NCI-H510A treated with DMSO at 0.1 percent for 48 hours (cell line): Measurements from ENCODE around the gene MIEN1.
"Not testable (repeated sequence)": the region's sequence is repeated elsewhere in the genome, so short reads cannot be mapped to it uniquely, and the experiment has no call there.

Experiments used
- DNase-seq: peaks from one replicate; lab custom pipeline; 2025; lab: John Stamatoyannopoulos, UW

The MIEN1 gene

GRCh38 chr17:39716073-39716818 lies 14.1 kb downstream of the MIEN1 start:
- DNase-seq, result no peak

GRCh38 chr17:39715375-39716072 lies 14.8 kb downstream of the MIEN1 start:
- DNase-seq, result no peak

GRCh38 chr17:39714234-39714633 lies 16.1 kb downstream of the MIEN1 start:
- DNase-seq, result no peak

GRCh38 chr17:39711851-39712250 lies 18.5 kb downstream of the MIEN1 start:
- DNase-seq, result no peak

GRCh38 chr17:39711071-39711470 lies 19.3 kb downstream of the MIEN1 start:
- not testable (repeated sequence) for DNase-seq

GRCh38 chr17:39709998-39710964 lies 20.1 kb downstream of the MIEN1 start:
- DNase-seq, result no peak

GRCh38 chr17:39709319-39709997 lies 20.9 kb downstream of the MIEN1 start:
- DNase-seq, result no peak

GRCh38 chr17:39706921-39707337 lies 23.4 kb downstream of the MIEN1 start:
- DNase-seq, result peak; percentile 56

- no peak for DNase-seq
Measured at GRCh38 chr17:39706383-39706782, 23.9 kb downstream of the MIEN1 start.

- DNase-seq, result peak; percentile 86
Measured at GRCh38 chr17:39705786-39706348, 24.5 kb downstream of the MIEN1 start.

- DNase-seq, result no peak
Measured at GRCh38 chr17:39704821-39705551, 25.3 kb downstream of the MIEN1 start.

- DNase-seq, result no peak
Measured at GRCh38 chr17:39703913-39704312, 26.4 kb downstream of the MIEN1 start.

- peak; percentile 81 for DNase-seq
Measured at GRCh38 chr17:39702901-39703893, 27.1 kb downstream of the MIEN1 start.

GRCh38 chr17:39701784-39702422 lies 28.4 kb downstream of the MIEN1 start:
- DNase-seq, result no peak

- no peak for DNase-seq
Measured at GRCh38 chr17:39701012-39701783, 29.1 kb downstream of the MIEN1 start.

GRCh38 chr17:39700148-39700987 lies 30.0 kb downstream of the MIEN1 start:
- no peak for DNase-seq

GRCh38 chr17:39699818-39700147 lies 30.5 kb downstream of the MIEN1 start, which contains the start of gene ERBB2:
TSS of gene ERBB2 (plus strand) at chr17:39700064. CDS start at chr17:39700239, 175 bp downstream.
- DNase-seq, result no peak
